ENCODE data around the gene KLK13.

KLK13 gene

DNA sequence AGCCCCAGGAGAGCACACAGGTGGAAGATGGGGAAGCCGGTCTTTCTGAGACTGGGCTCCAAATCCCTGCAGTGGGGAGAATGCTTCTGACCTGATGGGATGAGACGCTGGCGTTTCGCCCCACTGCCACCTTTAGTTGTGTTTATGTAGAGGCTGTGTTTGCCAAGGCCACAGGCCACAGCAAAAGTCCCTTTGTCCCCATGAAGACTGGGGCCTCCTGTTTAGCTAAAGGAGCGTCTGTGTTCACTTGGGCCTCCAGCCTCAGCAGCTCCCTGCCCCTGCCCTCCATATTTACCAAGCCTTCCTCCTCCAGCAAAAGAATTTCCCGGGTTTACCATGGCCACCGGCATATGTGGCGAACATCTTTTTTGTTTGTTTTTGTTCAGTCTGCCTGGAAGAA is 28.2 kb upstream of the KLK13 start:
- TF ChIP-seq, protein P1, sequence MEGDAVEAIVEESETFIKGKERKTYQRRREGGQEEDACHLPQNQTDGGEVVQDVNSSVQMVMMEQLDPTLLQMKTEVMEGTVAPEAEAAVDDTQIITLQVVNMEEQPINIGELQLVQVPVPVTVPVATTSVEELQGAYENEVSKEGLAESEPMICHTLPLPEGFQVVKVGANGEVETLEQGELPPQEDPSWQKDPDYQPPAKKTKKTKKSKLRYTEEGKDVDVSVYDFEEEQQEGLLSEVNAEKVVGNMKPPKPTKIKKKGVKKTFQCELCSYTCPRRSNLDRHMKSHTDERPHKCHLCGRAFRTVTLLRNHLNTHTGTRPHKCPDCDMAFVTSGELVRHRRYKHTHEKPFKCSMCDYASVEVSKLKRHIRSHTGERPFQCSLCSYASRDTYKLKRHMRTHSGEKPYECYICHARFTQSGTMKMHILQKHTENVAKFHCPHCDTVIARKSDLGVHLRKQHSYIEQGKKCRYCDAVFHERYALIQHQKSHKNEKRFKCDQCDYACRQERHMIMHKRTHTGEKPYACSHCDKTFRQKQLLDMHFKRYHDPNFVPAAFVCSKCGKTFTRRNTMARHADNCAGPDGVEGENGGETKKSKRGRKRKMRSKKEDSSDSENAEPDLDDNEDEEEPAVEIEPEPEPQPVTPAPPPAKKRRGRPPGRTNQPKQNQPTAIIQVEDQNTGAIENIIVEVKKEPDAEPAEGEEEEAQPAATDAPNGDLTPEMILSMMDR (conservative IDR thresholded peaks at IDR 0.05; ENCODE audit: low read depth, low read length): no peak
- DNase-seq (ENCODE audit: low read depth): no peak
- no peak overlapping the region for H3K4me3 ChIP-seq (ENCODE audit: low read depth, low read length)

DNA sequence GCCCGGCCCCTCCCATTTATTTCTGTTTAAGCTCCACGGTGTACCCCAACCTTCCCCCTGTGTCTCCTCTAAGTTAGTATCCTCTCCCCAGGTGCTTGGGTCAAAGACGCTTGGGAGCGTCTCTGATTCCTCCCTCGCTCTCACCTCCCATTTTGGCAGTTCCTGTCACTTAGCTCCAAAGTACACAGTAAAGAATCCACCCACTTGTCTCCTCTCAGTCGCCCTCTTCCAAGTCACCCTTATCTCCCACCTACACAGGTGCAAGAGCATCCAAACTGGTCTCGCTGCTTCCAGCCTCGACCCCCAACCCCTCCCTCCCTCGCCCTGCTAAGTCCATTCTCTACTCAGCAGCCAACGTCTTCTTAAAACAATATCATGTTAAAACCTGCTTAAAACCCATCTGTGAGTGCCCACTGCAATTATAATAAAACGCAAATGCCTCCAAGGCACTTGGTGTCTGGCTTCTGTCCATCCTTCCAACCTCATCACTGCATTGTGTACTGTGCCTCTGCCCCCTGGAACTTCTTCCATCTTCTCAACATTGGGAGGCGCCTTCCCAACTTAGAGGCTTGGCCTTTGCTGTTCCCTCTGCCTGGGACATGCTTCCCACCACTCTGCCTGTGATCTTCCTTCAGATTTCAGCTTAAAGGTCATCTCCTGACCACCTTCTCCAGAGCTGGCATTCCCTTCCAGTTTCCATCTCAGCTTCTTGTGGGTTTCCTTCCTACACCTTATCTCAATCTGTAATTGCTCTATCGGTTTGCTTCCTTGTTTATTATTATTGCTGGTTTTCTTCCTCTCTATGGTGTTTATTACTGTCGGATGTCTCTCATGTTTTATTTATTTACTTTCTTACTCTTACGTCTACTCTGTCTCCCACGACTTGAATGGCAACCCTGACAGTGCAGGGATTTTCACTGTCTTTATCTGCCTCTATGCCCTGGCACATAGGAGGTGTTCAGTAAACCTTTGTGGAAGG is 27.3 kb upstream of the KLK13 start:
- no peak for DNase-seq (ENCODE audit: low read depth)
- TF ChIP-seq, protein P1 (conservative IDR thresholded peaks at IDR 0.05; ENCODE audit: low read depth, low read length): no peak
- H3K4me3 ChIP-seq (ENCODE audit: low read depth, low read length): no peak overlapping the region

DNA sequence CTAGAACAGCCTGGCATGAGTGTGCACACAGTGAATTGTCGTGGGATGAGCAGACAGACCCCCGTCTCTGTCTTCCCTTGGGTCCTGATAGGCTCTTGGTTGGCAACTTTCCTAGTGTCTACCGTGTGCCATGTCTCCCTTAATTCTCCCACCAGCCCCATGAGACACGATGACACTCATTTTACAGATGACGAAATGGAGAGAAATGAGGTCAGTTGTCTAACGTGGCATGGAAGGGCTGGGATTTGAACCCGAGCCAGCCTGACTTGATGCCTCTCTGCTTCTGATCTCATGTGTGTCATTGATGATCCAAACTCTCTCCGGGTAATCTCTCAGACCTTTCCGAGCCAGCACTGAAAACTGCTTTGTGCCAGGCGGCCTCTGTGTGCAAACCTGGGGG is 26.2 kb upstream of the KLK13 start:
- no peak overlapping the region for H3K4me3 ChIP-seq (ENCODE audit: low read depth, low read length)
- no peak for DNase-seq (ENCODE audit: low read depth)
- TF ChIP-seq, protein P1 (conservative IDR thresholded peaks at IDR 0.05; ENCODE audit: low read depth, low read length): no peak

DNA sequence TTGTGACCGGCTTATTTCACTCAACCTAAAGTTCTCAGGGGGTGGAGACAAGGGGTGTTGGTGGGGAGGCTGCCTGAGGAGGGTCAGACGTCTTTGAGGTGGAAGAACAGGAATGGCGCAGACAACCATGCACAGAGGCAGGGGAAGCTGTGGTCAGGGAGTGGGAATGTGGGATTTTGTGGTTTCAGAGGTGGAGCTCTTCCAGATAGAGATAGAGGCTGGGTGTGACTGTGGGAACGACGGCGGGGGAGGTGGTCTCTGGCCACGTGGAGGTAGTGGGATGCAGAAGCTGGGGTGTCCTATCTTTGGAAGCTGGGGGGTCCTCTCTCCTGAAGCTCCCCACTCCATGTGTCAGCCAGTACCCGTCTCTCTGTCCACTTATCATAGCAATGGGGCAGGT is 25.6 kb upstream of the KLK13 start:
- no peak overlapping the region for H3K4me3 ChIP-seq (ENCODE audit: low read depth, low read length)
- no peak for DNase-seq (ENCODE audit: low read depth)
- TF ChIP-seq, protein P1 (conservative IDR thresholded peaks at IDR 0.05; ENCODE audit: low read depth, low read length): no peak

DNA sequence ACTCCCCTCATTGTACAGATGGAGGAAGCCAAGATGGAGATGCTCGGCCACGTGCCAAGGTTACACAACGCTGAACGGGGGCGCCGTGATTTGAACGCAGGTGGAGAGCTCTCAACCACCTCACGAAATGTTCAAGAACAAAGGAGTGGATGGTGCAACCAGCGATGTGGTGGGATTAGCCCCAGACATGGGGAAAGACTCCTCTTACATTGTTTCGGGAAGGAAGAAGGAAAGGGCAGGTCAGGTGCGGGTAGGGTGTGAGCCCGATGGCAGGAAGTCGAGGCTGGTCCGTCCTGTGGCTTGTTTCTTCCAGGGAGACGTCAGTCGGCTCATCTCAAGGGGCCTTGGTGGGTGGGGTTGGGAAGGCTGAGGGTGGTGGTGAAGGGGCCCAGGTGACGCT is 24.9 kb upstream of the KLK13 start:
- H3K4me3 ChIP-seq (ENCODE audit: low read depth, low read length): no peak overlapping the region
- DNase-seq (ENCODE audit: low read depth): no peak
- TF ChIP-seq, protein P1 (conservative IDR thresholded peaks at IDR 0.05; ENCODE audit: low read depth, low read length): no peak

DNA sequence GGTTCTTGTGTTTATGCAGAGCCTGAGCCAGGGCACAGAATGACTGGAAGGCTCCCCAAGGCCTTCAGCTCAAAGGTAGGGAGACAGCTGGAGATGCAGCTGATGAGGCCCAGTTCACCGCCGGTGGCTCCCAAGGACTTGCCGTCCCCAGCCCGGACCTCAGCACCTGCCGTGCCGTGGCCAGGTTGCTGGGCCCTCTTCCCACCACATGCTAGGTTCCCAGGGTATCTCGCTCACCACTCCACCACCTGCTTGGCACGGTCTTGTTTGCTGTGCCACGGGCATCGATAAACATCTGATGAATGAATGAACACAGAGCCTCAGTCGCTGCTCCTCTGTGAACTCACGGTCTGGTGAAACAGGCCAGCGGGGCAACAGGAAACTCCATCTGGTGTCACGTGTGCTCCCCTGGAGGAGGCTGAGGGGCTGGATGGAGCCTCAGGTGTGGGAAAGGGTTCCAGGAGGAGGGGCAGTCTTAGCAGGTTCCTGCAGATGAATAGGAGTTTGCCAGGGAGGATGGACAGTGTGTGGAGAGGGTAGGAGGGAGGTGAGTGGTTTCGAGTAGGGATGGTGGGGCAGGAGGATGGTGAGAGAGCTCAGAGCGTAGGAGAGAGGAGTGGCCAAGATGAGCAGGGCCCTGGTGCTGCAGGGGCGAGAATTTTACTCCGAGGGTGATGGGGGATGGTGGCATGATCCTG is 21.4 kb upstream of the KLK13 start:
- TF ChIP-seq, protein P1 (conservative IDR thresholded peaks at IDR 0.05; ENCODE audit: low read depth, low read length): no peak
- H3K4me3 ChIP-seq (ENCODE audit: low read depth, low read length): no peak overlapping the region
- DNase-seq (ENCODE audit: low read depth): no peak

Data from choroid plexus epithelial cell (primary cell).